ENCODE results near the gene ZMIZ1.

- TF ChIP-seq CTCF (conservative IDR thresholded peaks at IDR 0.05; ENCODE audit: low read depth, low read length) (no peak), EZH2 (IDR thresholded peaks at IDR 0.05; ENCODE audit: borderline replicate concordance, low read depth, low read length, poor library complexity, severe bottlenecking) (no peak)
Measured at GRCh38 chr10:79254333-79255006, 185.7 kb downstream of the ZMIZ1 start.
